SK-N-SH (cell line): Measurements from ENCODE around the gene LDB2. TPM values are rescaled to one million over a fixed set of nuclear protein-coding genes. Genes with fewer than 3 reads are reported as not detected.

Experiments
- CTCF ChIA-PET: fragments of 300-600, 350-600 bp; formaldehyde crosslinking; extraction: SDS; loops from one replicate; lab custom pipeline; 2021; lab: Yijun Ruan, JAX
- POLR2A ChIA-PET: fragments of 350-600 bp; sonication (Branson Sonifier 250); formaldehyde crosslinking; extraction: SDS; loops from one replicate; lab custom pipeline; 2020; ENCODE audit warnings: antibody characterized with exemption, inconsistent platforms; lab: Yijun Ruan, JAX
- DNase-seq: peaks from one replicate; pipeline ENCODE4 v3.0.0; 2012
- H2AFZ ChIP-seq: fragments of 200-600 bp; sonication (generic); 2 replicates; pipeline ENCODE4 v1.8.1; 2016; ENCODE audit warnings: antibody characterized with exemption, mild to moderate bottlenecking, low read depth
- H3F3A ChIP-seq: fragments of 200-600 bp; sonication (generic); replicated peaks from 2 replicates; pipeline ENCODE3; 2016; ENCODE audit warnings: antibody characterized with exemption, mild to moderate bottlenecking; ENCODE audit not compliant: insufficient read depth
- H3K27ac ChIP-seq, 2 experiments: fragments of 200-500 bp in 1 of 2; fragments of 200-600 bp in 1 of 2; sonication (Bioruptor generic) in 1 of 2; sonication (generic), shearing (Covaris generic) in 1 of 2; 2 replicates each; pipeline versions ENCODE4 v1.5.1 to v1.6.1; 2014 to 2016; ENCODE audit warnings: low read depth in 2 of 2, inconsistent platforms in 1 of 2, low read length in 1 of 2, mild to moderate bottlenecking in 1 of 2, mixed read lengths in 1 of 2
- H3K27me3 ChIP-seq: fragments of 200-600 bp; sonication (generic), shearing (Covaris generic); 2 replicates; pipeline ENCODE4 v1.6.1; 2016; ENCODE audit warnings: mixed run types; ENCODE audit not compliant: insufficient read depth
- H3K36me3 ChIP-seq, 2 experiments: fragments of 200-500 bp in 1 of 2; fragments of 200-600 bp in 1 of 2; sonication (Bioruptor generic) in 1 of 2; sonication (generic) in 1 of 2; replicated peaks in 1 of 2; 2 replicates each; pipeline versions ENCODE3 to v1.5.1; 2014 to 2016; ENCODE audit warnings: low read length in 1 of 2, mild to moderate bottlenecking in 1 of 2; ENCODE audit not compliant: insufficient read depth in 2 of 2, control insufficient read depth in 1 of 2
- H3K4me1 ChIP-seq, 2 experiments: fragments of 200-500 bp in 1 of 2; fragments of 200-600 bp in 1 of 2; sonication (Bioruptor generic) in 1 of 2; sonication (generic), shearing (Covaris generic) in 1 of 2; 2 replicates each; pipeline versions ENCODE4 v1.5.1 to v1.6.1; 2014 to 2016; ENCODE audit warnings: low read depth in 1 of 2, low read length in 1 of 2, mixed run types in 1 of 2; ENCODE audit not compliant: insufficient read depth in 2 of 2, control insufficient read depth in 1 of 2
- H3K4me2 ChIP-seq: fragments of 200-600 bp; sonication (generic), shearing (Covaris generic); 2 replicates; pipeline ENCODE4 v1.6.1; 2017; ENCODE audit warnings: mixed run types
- H3K4me3 ChIP-seq, 2 experiments: fragments of 200-500 bp in 1 of 2; fragments of 200-600 bp in 1 of 2; sonication (Bioruptor generic) in 1 of 2; sonication (generic), shearing (Covaris generic) in 1 of 2; 2 replicates each; pipeline versions ENCODE4 v1.5.1 to v1.8.1; 2014 to 2016; ENCODE audit warnings: low read depth in 2 of 2, inconsistent platforms in 1 of 2, low read length in 1 of 2, mild to moderate bottlenecking in 1 of 2, mixed read lengths in 1 of 2, moderate library complexity in 1 of 2
- H3K79me2 ChIP-seq: fragments of 200-600 bp; sonication (generic); 2 replicates; pipeline ENCODE4 v1.8.1; 2017; ENCODE audit warnings: mild to moderate bottlenecking; ENCODE audit not compliant: insufficient read depth
- H3K9ac ChIP-seq: fragments of 200-600 bp; sonication (generic); 2 replicates; pipeline ENCODE4 v1.6.1; 2017; ENCODE audit warnings: mixed run types
- H3K9me2 ChIP-seq: fragments of 200-600 bp; sonication (generic); 2 replicates; pipeline ENCODE4 v1.6.1; 2017; ENCODE audit warnings: mixed run types
- H3K9me3 ChIP-seq: fragments of 200-600 bp; sonication (generic); 2 replicates; pipeline ENCODE4 v1.6.1; 2017; ENCODE audit warnings: mixed run types, mild to moderate bottlenecking, moderate library complexity
- H4K20me1 ChIP-seq: fragments of 200-600 bp; sonication (generic); 2 replicates; pipeline ENCODE4 v1.6.1; 2017; ENCODE audit warnings: mild to moderate bottlenecking, mixed run types; ENCODE audit not compliant: insufficient read depth
- CHD2 ChIP-seq: fragments of 150-350 bp; IDR thresholded peaks from 2 replicates; pipeline ENCODE4 v1.6.1; 2018; ENCODE audit warnings: low read length; ENCODE audit not compliant: partially characterized antibody
- EP300 ChIP-seq, 2 experiments: IDR thresholded peaks; 2 replicates each; pipeline versions ENCODE4 v1.4.0 to v1.6.1; 2012; ENCODE audit warnings: borderline replicate concordance in 1 of 2, low read depth in 1 of 2, low read length in 1 of 2
- EZH2phosphoT487 ChIP-seq: fragments of 200-600 bp; sonication (generic); IDR thresholded peaks from 2 replicates; pipeline ENCODE4 v1.6.1; 2017; ENCODE audit warnings: low read depth, mixed run types, mild to moderate bottlenecking, antibody characterized with exemption, moderate library complexity, borderline replicate concordance
- GATA2 ChIP-seq: sonication (generic); formaldehyde crosslinking; IDR thresholded peaks from 2 replicates; pipeline ENCODE4 v1.5.0; 2020; ENCODE audit warnings: mild to moderate bottlenecking, missing genetic modification reagents
- JUND ChIP-seq: IDR thresholded peaks from 2 replicates; pipeline ENCODE4 v1.4.0; 2012
- MEF2A ChIP-seq: IDR thresholded peaks from 2 replicates; pipeline ENCODE4 v1.4.0; 2012; ENCODE audit warnings: low read depth, borderline replicate concordance
- RAD21 ChIP-seq: IDR thresholded peaks from 2 replicates; pipeline ENCODE4 v1.6.1; 2012; ENCODE audit warnings: mild to moderate bottlenecking, low read length
- RXRA ChIP-seq: IDR thresholded peaks from 2 replicates; pipeline ENCODE4 v1.4.0; 2012; ENCODE audit warnings: low read depth, mild to moderate bottlenecking, borderline replicate concordance
- SIN3A ChIP-seq: IDR thresholded peaks from 2 replicates; pipeline ENCODE4 v1.6.1; 2012; ENCODE audit warnings: low read depth, mild to moderate bottlenecking, low read length, moderate library complexity, borderline replicate concordance
- TAF1 ChIP-seq: IDR thresholded peaks from 2 replicates; pipeline ENCODE4 v1.6.1; 2012; ENCODE audit warnings: low read depth, mild to moderate bottlenecking, low read length, moderate library complexity, borderline replicate concordance
- WGBS: methylation state at CpG from one replicate; pipeline ENCODE4 v1.1.6; 2017; ENCODE audit warnings: low lambda C conversion rate; 5-methylcytosine and 5-hydroxymethylcytosine counted together
- polyA plus RNA-seq, 3 experiments: library from polyadenylated mRNA; depleted of rRNA; stranded (reverse); fragments of >200 nt; gene quantifications; 2 replicates each; pipeline ENCODE4 v1.2.3, GENCODE V29; 2012
- TF ChIP-seq, protein P1 (sequence below): IDR thresholded peaks from 2 replicates; pipeline ENCODE4 v1.4.0; 2012; ENCODE audit warnings: low read depth, borderline replicate concordance
- TF ChIP-seq, protein P2 (sequence below): IDR thresholded peaks from 2 replicates; pipeline ENCODE4; 2012
- TF ChIP-seq, protein P3 (sequence below): IDR thresholded peaks from 2 replicates; pipeline ENCODE4 v1.4.0; 2012; ENCODE audit warnings: low read depth, borderline replicate concordance
- TF ChIP-seq, protein P4 (sequence below): IDR thresholded peaks from 2 replicates; pipeline ENCODE4 v1.4.0; 2012; ENCODE audit warnings: low read depth

The LDB2 gene
- polyA plus RNA-seq, 1 of the 3 experiments (the other 2 are of a cell fraction): 11.0 TPM

DNA sequence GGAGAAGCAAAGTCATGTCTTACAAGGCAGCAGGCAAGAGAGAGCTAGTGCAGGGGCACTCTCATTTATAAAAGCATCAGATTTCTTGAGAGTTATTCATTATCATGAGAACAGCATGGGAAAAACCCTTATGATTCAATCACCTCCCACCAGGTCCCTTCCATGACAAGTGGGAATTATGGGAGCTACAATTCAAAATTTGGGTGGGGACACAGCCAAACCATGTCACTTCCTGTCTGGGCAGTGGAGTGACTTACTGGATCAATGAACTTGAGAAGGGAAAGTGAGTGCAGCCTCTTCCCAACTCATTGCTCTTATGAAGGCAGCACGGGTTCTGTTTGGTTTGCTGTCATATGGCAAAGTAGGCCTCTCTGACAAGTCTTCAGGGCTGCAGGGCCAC is 410.4 kb downstream of the LDB2 start:
- H3K9me3 ChIP-seq: no peaks in the 10 kb centered on the region
- no peak for DNase-seq
- no peaks in the 10 kb centered on the region for H3K79me2 ChIP-seq
- TF ChIP-seq, protein P1, sequence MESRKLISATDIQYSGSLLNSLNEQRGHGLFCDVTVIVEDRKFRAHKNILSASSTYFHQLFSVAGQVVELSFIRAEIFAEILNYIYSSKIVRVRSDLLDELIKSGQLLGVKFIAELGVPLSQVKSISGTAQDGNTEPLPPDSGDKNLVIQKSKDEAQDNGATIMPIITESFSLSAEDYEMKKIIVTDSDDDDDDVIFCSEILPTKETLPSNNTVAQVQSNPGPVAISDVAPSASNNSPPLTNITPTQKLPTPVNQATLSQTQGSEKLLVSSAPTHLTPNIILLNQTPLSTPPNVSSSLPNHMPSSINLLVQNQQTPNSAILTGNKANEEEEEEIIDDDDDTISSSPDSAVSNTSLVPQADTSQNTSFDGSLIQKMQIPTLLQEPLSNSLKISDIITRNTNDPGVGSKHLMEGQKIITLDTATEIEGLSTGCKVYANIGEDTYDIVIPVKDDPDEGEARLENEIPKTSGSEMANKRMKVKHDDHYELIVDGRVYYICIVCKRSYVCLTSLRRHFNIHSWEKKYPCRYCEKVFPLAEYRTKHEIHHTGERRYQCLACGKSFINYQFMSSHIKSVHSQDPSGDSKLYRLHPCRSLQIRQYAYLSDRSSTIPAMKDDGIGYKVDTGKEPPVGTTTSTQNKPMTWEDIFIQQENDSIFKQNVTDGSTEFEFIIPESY: no peak
- TF ChIP-seq, protein P2, sequence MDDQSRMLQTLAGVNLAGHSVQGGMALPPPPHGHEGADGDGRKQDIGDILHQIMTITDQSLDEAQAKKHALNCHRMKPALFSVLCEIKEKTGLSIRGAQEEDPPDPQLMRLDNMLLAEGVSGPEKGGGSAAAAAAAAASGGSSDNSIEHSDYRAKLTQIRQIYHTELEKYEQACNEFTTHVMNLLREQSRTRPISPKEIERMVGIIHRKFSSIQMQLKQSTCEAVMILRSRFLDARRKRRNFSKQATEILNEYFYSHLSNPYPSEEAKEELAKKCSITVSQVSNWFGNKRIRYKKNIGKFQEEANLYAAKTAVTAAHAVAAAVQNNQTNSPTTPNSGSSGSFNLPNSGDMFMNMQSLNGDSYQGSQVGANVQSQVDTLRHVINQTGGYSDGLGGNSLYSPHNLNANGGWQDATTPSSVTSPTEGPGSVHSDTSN: no peak
- no peak for TF ChIP-seq SIN3A
- TF ChIP-seq, all 33 proteins: peak for 0
- Histone ChIP-seq H3K36me3 (no peaks in the 10 kb centered on the region), H3K27ac (no peak overlapping the region), H3K4me3 (no peak overlapping the region), H2AFZ (no peak overlapping the region), H3K9ac (no peak overlapping the region), H3K4me2 (no peak overlapping the region), H4K20me1 (no peaks in the 10 kb centered on the region), H3K27me3 (no peaks in the 10 kb centered on the region; the same call in 1 of the 2 replicates), H3K9me2 (no peaks in the 10 kb centered on the region), H3F3A (no peaks in the 10 kb centered on the region), H3K4me1 (no peaks in the 10 kb centered on the region)
- CTCF ChIA-PET: no interaction called here
- WGBS: 44% methylated on average over 1 of the region's 1 CpG
- POLR2A ChIA-PET: no interaction called here

DNA sequence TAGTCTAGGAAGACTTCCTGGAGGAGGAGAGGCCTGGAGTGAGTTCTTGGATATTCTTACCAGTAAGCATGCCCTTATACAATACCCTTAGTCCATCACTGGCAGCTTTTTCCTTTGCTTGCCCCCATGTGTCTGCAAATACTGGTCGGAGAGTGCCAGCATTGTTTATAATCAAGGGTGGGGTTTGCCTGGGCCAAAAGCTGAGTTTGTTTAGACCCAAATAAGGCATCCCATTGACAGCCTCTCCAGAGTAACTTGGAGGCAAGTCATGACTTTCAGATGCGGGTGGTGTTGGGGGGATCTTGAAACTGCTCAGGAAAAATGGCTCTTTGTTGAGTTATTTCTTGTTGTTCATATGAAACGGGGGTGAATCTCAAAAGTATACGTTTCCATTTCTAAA is 413.7 kb downstream of the LDB2 start:
- Histone ChIP-seq H3K36me3 (no peaks in the 10 kb centered on the region), H3K9ac (no peak overlapping the region), H3K79me2 (no peaks in the 10 kb centered on the region), H3K27ac (no peak overlapping the region), H3F3A (no peaks in the 10 kb centered on the region), H3K4me3 (no peak overlapping the region), H2AFZ (no peak overlapping the region), H3K9me2 (no peaks in the 10 kb centered on the region), H3K9me3 (no peaks in the 10 kb centered on the region), H3K4me2 (no peak overlapping the region), H3K4me1 (no peaks in the 10 kb centered on the region), H4K20me1 (no peaks in the 10 kb centered on the region), H3K27me3 (peaks cover 4% of the 10 kb centered on the region; the same call in 1 of the 2 replicates)
- DNase-seq: no peak
- CTCF ChIA-PET: interaction anchor here (1.0 kb wide), 1 partner anchor 13 kb away, joined by 3 read pairs; no protein-coding TSS in a partner anchor
- no peak for TF ChIP-seq CHD2
- no peak for TF ChIP-seq GATA2
- TF ChIP-seq EZH2phosphoT487: no peak
- no peak for TF ChIP-seq EP300 (IDR thresholded peaks at IDR 0.05; ENCODE audit: borderline replicate concordance in 1 of 2, low read depth in 1 of 2, low read length in 1 of 2)
- no peak for TF ChIP-seq RAD21
- no peak for TF ChIP-seq MEF2A
- TF ChIP-seq, protein P1: no peak
- TF ChIP-seq JUND: no peak
- TF ChIP-seq, protein P3, sequence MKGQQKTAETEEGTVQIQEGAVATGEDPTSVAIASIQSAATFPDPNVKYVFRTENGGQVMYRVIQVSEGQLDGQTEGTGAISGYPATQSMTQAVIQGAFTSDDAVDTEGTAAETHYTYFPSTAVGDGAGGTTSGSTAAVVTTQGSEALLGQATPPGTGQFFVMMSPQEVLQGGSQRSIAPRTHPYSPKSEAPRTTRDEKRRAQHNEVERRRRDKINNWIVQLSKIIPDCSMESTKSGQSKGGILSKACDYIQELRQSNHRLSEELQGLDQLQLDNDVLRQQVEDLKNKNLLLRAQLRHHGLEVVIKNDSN: no peak
- no peak for TF ChIP-seq RXRA
- no peak for TF ChIP-seq TAF1
- TF ChIP-seq, protein P4, sequence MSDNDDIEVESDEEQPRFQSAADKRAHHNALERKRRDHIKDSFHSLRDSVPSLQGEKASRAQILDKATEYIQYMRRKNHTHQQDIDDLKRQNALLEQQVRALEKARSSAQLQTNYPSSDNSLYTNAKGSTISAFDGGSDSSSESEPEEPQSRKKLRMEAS: no peak
- WGBS: 35% methylated on average over 4 of the region's 4 CpGs
- POLR2A ChIA-PET: no interaction called here
